ENCODE data around the gene ATP6AP1. TPM values are rescaled to one million over a fixed set of nuclear protein-coding genes. Genes with fewer than 3 reads are reported as not detected.

Gene ATP6AP1
- total and polyA plus RNA-seq, 2 donors (not counting 1 experiment from before 2014, with no cell fraction given), result 47.1 to 57.7 TPM

- no peak overlapping the region for H2AFZ ChIP-seq (ENCODE audit: insufficient read depth, low read depth, low read length, poor library complexity, severe bottlenecking)
- H3K9me3 Mint-ChIP-seq (ENCODE audit: insufficient read depth), result no peaks in the 10 kb centered on the region
- H3K9ac ChIP-seq (ENCODE audit: low read length), result no peak overlapping the region
- H3K27me3 ChIP-seq (replicated peaks in 1 of 4; ENCODE audit: control extremely low read depth in 1 of 4, control insufficient read depth in 3 of 4, insufficient read depth in 4 of 4, low read length in 3 of 4), result no peaks in the 10 kb centered on the region
- DNase-seq, result no peak
- no peak overlapping the region for H3K27ac Mint-ChIP-seq
- H3K27ac ChIP-seq (ENCODE audit: low read length in 2 of 2), result no peak overlapping the region
- no peaks in the 10 kb centered on the region for H3K27me3 Mint-ChIP-seq
- peaks cover 11% of the 10 kb centered on the region for H3K79me2 ChIP-seq (ENCODE audit: control insufficient read depth, insufficient read depth, low read length)
- ATAC-seq (ENCODE audit: low read depth), result no peak
- TF ChIP-seq EZH2 (IDR thresholded peaks at IDR 0.05; ENCODE audit: borderline replicate concordance, insufficient read depth, low read depth, low read length, poor library complexity, severe bottlenecking), result no peak
- TF ChIP-seq, protein P1, sequence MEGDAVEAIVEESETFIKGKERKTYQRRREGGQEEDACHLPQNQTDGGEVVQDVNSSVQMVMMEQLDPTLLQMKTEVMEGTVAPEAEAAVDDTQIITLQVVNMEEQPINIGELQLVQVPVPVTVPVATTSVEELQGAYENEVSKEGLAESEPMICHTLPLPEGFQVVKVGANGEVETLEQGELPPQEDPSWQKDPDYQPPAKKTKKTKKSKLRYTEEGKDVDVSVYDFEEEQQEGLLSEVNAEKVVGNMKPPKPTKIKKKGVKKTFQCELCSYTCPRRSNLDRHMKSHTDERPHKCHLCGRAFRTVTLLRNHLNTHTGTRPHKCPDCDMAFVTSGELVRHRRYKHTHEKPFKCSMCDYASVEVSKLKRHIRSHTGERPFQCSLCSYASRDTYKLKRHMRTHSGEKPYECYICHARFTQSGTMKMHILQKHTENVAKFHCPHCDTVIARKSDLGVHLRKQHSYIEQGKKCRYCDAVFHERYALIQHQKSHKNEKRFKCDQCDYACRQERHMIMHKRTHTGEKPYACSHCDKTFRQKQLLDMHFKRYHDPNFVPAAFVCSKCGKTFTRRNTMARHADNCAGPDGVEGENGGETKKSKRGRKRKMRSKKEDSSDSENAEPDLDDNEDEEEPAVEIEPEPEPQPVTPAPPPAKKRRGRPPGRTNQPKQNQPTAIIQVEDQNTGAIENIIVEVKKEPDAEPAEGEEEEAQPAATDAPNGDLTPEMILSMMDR (IDR thresholded peaks at IDR 0.05), result no peak
- CTCF ChIA-PET, result no interaction called here
- intact Hi-C loops (cut with micrococcal nuclease), result no loop called here
- H3K4me3 ChIP-seq (ENCODE audit: control extremely low read depth in 1 of 5, extremely low read depth in 1 of 5, insufficient read depth in 1 of 5, low read depth in 2 of 5, low read length in 4 of 5), result no peak overlapping the region
- POLR2A ChIA-PET, result no interaction called here
- H3K4me3 Mint-ChIP-seq, result no peak overlapping the region
- H3K36me3 ChIP-seq (replicated peaks in 1 of 2; ENCODE audit: control extremely low read depth in 1 of 2, control insufficient read depth in 1 of 2, extremely low read depth in 1 of 2, insufficient read depth in 2 of 2, low read length in 1 of 2), result peaks cover 0 to 31% of the 10 kb centered on the region in 2 experiments
- H3K4me1 ChIP-seq (ENCODE audit: control insufficient read depth in 2 of 2, insufficient read depth in 2 of 2, low read length in 2 of 2), result peaks cover 0 to 1% of the 10 kb centered on the region in 2 donors
- H4K20me1 ChIP-seq (ENCODE audit: control insufficient read depth, insufficient read depth, low read length, poor library complexity, severe bottlenecking), result no peaks in the 10 kb centered on the region
- 98% methylated on average over 10 of the region's 28 CpGs for WGBS (ENCODE audit: insufficient coverage)
- no peaks in the 10 kb centered on the region for H3K9me3 ChIP-seq (ENCODE audit: control extremely low read depth in 1 of 3, control insufficient read depth in 2 of 3, insufficient read depth in 1 of 3, low read length in 2 of 3)
- H3K4me1 Mint-ChIP-seq, result peaks cover 6% of the 10 kb centered on the region
- H3K4me2 ChIP-seq (replicated peaks; ENCODE audit: low read depth, low read length, poor library complexity, severe bottlenecking), result no peak overlapping the region
These were observed 36.4 kb downstream of the ATP6AP1 start for GRCh38 chrX:154464806-154465365.

GRCh38 chrX:154465601-154466000 lies 37.1 kb downstream of the ATP6AP1 start:
- peaks cover 1% of the 10 kb centered on the region for H3K4me1 Mint-ChIP-seq
- no peak for ATAC-seq (ENCODE audit: low read depth)
- Histone ChIP-seq H3K36me3 (replicated peaks in 1 of 2; ENCODE audit: control extremely low read depth in 1 of 2, control insufficient read depth in 1 of 2, extremely low read depth in 1 of 2, insufficient read depth in 2 of 2, low read length in 1 of 2) (peaks cover 0 to 35% of the 10 kb centered on the region in 2 experiments), H3K27me3 (replicated peaks in 1 of 4; ENCODE audit: control extremely low read depth in 1 of 4, control insufficient read depth in 3 of 4, insufficient read depth in 4 of 4, low read length in 3 of 4) (no peaks in the 10 kb centered on the region), H2AFZ (ENCODE audit: insufficient read depth, low read depth, low read length, poor library complexity, severe bottlenecking) (no peak overlapping the region), H3K9me3 (ENCODE audit: control extremely low read depth in 1 of 3, control insufficient read depth in 2 of 3, insufficient read depth in 1 of 3, low read length in 2 of 3) (no peaks in the 10 kb centered on the region), H3K4me2 (replicated peaks; ENCODE audit: low read depth, low read length, poor library complexity, severe bottlenecking) (no peak overlapping the region), H3K79me2 (ENCODE audit: control insufficient read depth, insufficient read depth, low read length) (peaks cover 5% of the 10 kb centered on the region), H4K20me1 (ENCODE audit: control insufficient read depth, insufficient read depth, low read length, poor library complexity, severe bottlenecking) (no peaks in the 10 kb centered on the region), H3K9ac (ENCODE audit: low read length) (no peak overlapping the region), H3K4me1 (ENCODE audit: control insufficient read depth in 2 of 2, insufficient read depth in 2 of 2, low read length in 2 of 2) (no peaks in the 10 kb centered on the region), H3K4me3 (ENCODE audit: control extremely low read depth in 1 of 5, extremely low read depth in 1 of 5, insufficient read depth in 1 of 5, low read depth in 2 of 5, low read length in 4 of 5) (no peak overlapping the region), H3K27ac (ENCODE audit: low read length in 2 of 2) (no peak overlapping the region)
- POLR2A ChIA-PET, result interaction anchor here (0.6 kb wide), 1 partner anchor 59 kb away, joined by 6 read pairs; no protein-coding TSS in a partner anchor
- CTCF ChIA-PET, result no interaction called here
- TF ChIP-seq, protein P1 (IDR thresholded peaks at IDR 0.05), result no peak
- no peak for TF ChIP-seq EZH2 (IDR thresholded peaks at IDR 0.05; ENCODE audit: borderline replicate concordance, insufficient read depth, low read depth, low read length, poor library complexity, severe bottlenecking)
- DNase-seq, result no peak
- no peaks in the 10 kb centered on the region for H3K27me3 Mint-ChIP-seq
- no peak overlapping the region for H3K27ac Mint-ChIP-seq
- no peak overlapping the region for H3K4me3 Mint-ChIP-seq
- intact Hi-C loops (cut with micrococcal nuclease), result no loop called here
- WGBS (ENCODE audit: insufficient coverage), result 94% methylated on average over 12 of the region's 14 CpGs
- no peaks in the 10 kb centered on the region for H3K9me3 Mint-ChIP-seq (ENCODE audit: insufficient read depth)
